ENCODE data around the gene ASIC4.

The ASIC4 gene

DNA sequence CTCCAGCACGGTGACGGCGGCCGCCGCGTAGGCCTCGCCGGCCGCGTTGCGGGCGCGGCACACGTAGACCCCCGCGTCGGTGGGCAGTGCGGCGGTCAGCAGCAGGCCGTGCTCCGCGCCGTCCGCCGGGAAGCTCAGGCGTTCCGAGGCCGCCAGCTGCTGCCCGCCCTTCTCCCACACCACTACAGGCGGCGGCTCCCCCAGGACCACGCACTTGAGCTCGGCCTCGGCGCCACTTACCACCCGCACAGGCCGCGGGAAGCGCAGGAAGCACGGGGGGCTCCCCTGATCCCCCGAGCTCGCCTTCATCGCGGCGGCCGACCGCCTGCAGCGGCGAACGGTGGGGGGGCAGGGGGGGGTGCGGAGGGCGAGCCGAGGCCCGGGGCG is 56.6 kb downstream of the ASIC4 start:
- no peak for DNase-seq

DNA sequence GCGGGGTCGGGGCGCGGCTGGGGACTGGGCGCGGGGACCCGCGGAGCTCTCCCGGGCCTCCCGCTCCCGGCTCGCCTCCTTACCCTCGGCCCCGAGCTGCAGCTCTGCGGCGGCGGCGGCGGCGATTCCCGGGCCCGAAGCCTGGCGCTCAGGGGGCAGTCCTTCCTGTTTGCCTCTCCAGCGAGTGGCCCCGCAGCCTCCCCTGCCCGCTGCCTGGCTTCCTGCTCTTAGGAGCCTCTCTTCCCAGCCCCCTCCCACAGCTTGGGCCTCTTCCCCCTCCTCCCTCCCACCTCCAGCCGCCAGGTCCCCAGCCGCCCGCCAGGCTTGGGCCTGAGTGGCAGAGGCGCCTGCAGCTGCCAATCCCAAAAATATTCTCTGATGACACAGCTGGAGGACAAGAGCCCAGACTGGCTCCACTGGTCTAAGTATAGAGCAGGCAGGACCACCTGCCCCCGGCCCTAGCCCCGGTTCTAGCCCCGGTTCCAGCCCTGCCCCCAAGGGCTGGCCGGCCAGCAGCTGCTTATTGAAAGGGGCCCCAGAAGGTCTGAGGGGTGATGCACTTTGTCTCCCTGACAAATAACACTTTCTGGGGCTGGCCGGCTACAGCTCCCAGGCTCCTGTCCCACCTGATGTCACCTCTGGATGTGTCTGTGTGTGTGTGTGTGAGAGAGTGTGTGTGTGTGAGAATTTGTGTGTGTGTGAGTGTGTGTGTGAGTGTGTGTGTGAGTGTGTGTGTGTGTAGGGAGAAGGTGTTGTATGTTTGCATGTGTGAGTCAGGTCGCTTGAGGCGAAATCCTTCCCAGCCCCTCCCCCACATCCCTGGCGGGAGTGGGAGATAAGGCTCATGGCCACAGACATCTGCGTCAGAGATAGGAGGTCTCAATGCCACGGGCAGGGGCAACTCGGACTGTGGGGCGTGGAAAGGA is 57.3 kb downstream of the ASIC4 start, which contains the start of gene OBSL1:
Gene OBSL1 (minus strand): TSS at position 229 of the 926 bp plus-strand sequence. CDS start 307 bp downstream, outside the sequence.
- DNase-seq = peak; percentile 19

DNA sequence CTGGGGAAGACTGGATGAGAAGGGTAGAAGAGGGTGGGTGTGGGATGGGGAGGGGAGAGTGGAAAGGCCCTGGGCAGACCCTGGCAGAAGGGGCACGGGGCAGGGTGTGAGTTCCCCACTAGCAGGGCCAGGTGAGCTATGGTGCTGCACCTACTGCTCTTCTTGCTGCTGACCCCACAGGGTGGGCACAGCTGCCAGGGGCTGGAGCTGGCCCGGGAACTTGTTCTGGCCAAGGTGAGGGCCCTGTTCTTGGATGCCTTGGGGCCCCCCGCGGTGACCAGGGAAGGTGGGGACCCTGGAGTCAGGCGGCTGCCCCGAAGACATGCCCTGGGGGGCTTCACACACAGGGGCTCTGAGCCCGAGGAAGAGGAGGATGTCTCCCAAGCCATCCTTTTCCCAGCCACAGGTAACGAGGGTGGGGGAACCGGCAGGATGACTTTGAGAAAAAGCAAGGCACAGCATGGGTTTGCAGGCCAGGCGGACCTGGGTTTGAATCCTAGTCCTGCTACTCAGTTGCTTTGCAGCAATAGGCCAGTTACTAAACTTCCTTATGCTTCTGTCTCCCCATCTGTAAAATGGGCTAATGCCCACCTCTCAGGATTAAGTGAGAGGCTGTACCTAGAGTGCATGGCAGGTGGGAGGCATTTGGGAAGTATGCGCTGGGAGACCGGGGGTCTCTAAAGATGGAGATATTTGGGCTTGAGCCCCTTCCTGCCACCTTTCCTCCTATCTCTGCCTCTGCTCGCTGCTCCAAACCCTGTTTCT is 58.1 kb downstream of the ASIC4 start, which contains the start of gene INHA:
Gene INHA (plus strand): TSS at position 74 of the 765 bp plus-strand sequence. CDS start 65 bp downstream, at position 139.
- no peak for DNase-seq

GRCh38 chr2:219573166-219573565 is 58.9 kb downstream of the ASIC4 start:
- DNase-seq = no peak

- DNase-seq = no peak
These were observed 60.4 kb downstream of the ASIC4 start for GRCh38 chr2:219574484-219575311.

DNA sequence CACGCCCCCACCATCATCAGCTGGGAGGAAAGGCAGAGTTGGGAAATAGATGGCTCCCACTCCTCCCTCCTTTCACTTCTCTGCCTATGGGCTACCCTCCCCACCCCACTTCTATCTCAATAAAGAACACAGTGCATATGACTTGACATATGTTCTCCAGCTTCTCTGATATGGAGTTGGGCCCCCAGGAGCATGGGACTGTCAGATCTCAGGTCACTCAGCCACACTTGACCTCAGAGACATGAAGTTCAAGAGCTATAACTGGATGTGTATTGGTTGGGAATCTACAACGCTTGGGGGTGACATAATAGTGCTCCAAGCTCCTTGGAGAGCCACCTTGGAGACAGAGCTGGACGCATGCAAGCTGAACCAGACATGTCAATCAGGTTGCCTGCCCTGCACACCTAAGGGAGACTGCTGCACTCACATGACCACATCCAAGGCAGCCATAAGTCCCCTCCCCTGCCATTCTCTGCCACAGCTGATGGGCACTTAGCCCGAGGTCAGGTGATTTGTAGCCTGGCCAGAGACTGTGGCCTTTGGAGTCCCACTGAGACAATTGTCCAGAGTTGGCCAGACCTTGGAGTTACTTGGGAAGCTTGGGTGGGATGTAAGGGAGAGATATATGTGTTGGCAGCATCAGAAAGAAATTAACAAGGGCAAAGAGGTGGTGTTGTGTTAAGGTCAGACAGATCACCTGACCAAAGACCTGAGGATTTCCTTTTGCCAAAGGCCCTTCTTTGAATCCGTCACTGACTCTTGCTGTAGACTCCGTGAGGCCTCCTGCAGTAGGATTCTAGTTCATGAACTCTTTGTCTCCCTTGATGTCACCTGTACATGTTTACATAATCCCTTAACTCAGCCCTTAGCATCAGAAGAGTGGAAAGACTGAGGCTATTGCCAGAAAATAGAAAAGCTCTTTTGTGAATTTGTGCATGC is 61.6 kb downstream of the ASIC4 start:
- DNase-seq = no peak

- no peak for DNase-seq
These were observed 62.5 kb downstream of the ASIC4 start for GRCh38 chr2:219576505-219577388.

- DNase-seq = no peak
These were observed 64.7 kb downstream of the ASIC4 start for GRCh38 chr2:219578811-219579613.

- no peak for DNase-seq
These were observed 67.1 kb downstream of the ASIC4 start for GRCh38 chr2:219581346-219581745.
